HEK293 (cell line): Measurements from ENCODE around the gene SEC16A.
A peak's percentile ranks its signal among the peaks of the same experiment; 100 is the strongest.

Source experiments
- CTCF ChIA-PET: fragments of 350-600 bp; formaldehyde crosslinking; extraction: SDS; loops from one replicate; lab custom pipeline; 2021; ENCODE audit warnings: antibody characterized with exemption; lab: Yijun Ruan, JAX
- POLR2A ChIA-PET: fragments of 300-600 bp; formaldehyde crosslinking; extraction: SDS; loops from one replicate; lab custom pipeline; 2020; ENCODE audit warnings: antibody characterized with exemption, inconsistent platforms; lab: Yijun Ruan, JAX
- H3K27ac ChIP-seq: fragments of 200-500 bp; sonication (Bioruptor generic); 2 replicates; pipeline ENCODE4 v1.5.1; 2014; ENCODE audit warnings: low read depth, low read length, control low read depth, inconsistent platforms; ENCODE audit errors: extremely low read depth
- H3K36me3 ChIP-seq, 2 experiments: fragments of 200-500 bp in 1 of 2; sonication (Bioruptor generic) in 1 of 2; 1 replicate in 1 of 2; 2 replicates in 1 of 2; pipeline ENCODE4 v1.5.1; 2014 to 2017; ENCODE audit warnings: inconsistent platforms in 2 of 2, low read length in 2 of 2; ENCODE audit not compliant: control insufficient read depth in 2 of 2, insufficient read depth in 1 of 2
- H3K4me1 ChIP-seq: fragments of 200-500 bp; sonication (Bioruptor generic); 2 replicates; pipeline ENCODE4 v1.5.1; 2014; ENCODE audit warnings: mild to moderate bottlenecking, low read length, inconsistent platforms; ENCODE audit not compliant: control insufficient read depth, insufficient read depth
- H3K4me3 ChIP-seq: 2 replicates; pipeline ENCODE4 v1.5.1; 2011; ENCODE audit warnings: low read depth, mild to moderate bottlenecking, control low read depth, low read length, moderate library complexity
- H3K9me3 ChIP-seq: fragments of 200-500 bp; sonication (Bioruptor generic); 2 replicates; pipeline ENCODE4 v1.5.1; 2014; ENCODE audit warnings: low read depth, low read length, inconsistent platforms; ENCODE audit not compliant: control insufficient read depth, insufficient read depth
- FEZF1 ChIP-seq: fragments of 450-650 bp; formaldehyde crosslinking; IDR thresholded peaks from 2 replicates; pipeline ENCODE4 v1.5.1; 2016; ENCODE audit warnings: missing biosample characterization, missing genetic modification characterization
- GLIS2 ChIP-seq: fragments of 450-650 bp; formaldehyde crosslinking; IDR thresholded peaks from 2 replicates; pipeline ENCODE4 v1.5.1; 2016; ENCODE audit warnings: missing biosample characterization, missing genetic modification characterization
- MYNN ChIP-seq: fragments of 450-650 bp; formaldehyde crosslinking; IDR thresholded peaks from 2 replicates; pipeline ENCODE4 v1.5.1; 2016; ENCODE audit warnings: missing biosample characterization, missing genetic modification characterization, borderline replicate concordance
- MZF1 ChIP-seq: fragments of 450-650 bp; formaldehyde crosslinking; IDR thresholded peaks from 2 replicates; pipeline ENCODE4 v1.5.1; 2017; ENCODE audit warnings: missing biosample characterization, missing genetic modification characterization, borderline replicate concordance
- PATZ1 ChIP-seq: fragments of 450-650 bp; formaldehyde crosslinking; IDR thresholded peaks from 2 replicates; pipeline ENCODE4 v1.5.1; 2016; ENCODE audit warnings: missing biosample characterization, missing genetic modification characterization
- SALL2 ChIP-seq: fragments of 450-650 bp; formaldehyde crosslinking; IDR thresholded peaks from 2 replicates; pipeline ENCODE4 v1.5.0; 2017; ENCODE audit warnings: missing biosample characterization, mild to moderate bottlenecking, missing genetic modification characterization, borderline replicate concordance
- ZBTB49 ChIP-seq: fragments of 450-650 bp; formaldehyde crosslinking; IDR thresholded peaks from 2 replicates; pipeline ENCODE4 v1.5.1; 2016; ENCODE audit warnings: missing biosample characterization, missing genetic modification characterization, low read depth
- ZFP3 ChIP-seq: fragments of 450-650 bp; formaldehyde crosslinking; IDR thresholded peaks from 2 replicates; pipeline ENCODE4 v1.5.1; 2016; ENCODE audit warnings: low read depth, missing biosample characterization, missing genetic modification characterization
- ZNF148 ChIP-seq: fragments of 450-650 bp; formaldehyde crosslinking; IDR thresholded peaks from 2 replicates; pipeline ENCODE4 v1.5.0; 2017; ENCODE audit warnings: missing biosample characterization, missing genetic modification characterization, borderline replicate concordance
- ZNF280D ChIP-seq: fragments of 450-650 bp; formaldehyde crosslinking; IDR thresholded peaks from 2 replicates; pipeline ENCODE4 v1.5.1; 2016; ENCODE audit warnings: missing biosample characterization, missing genetic modification characterization
- ZNF292 ChIP-seq: fragments of 450-650 bp; formaldehyde crosslinking; IDR thresholded peaks from 2 replicates; pipeline ENCODE4 v1.5.1; 2016; ENCODE audit warnings: low read depth, missing biosample characterization, missing genetic modification characterization, borderline replicate concordance
- ZNF350 ChIP-seq: fragments of 450-650 bp; formaldehyde crosslinking; IDR thresholded peaks from 2 replicates; pipeline ENCODE4 v1.5.0; 2017; ENCODE audit warnings: missing biosample characterization, mild to moderate bottlenecking, missing genetic modification characterization
- ZNF366 ChIP-seq: fragments of 450-650 bp; formaldehyde crosslinking; conservative IDR thresholded peaks from 2 replicates; pipeline ENCODE4 v1.5.1; 2016; ENCODE audit warnings: missing biosample characterization, missing genetic modification characterization
- ZNF48 ChIP-seq: fragments of 450-650 bp; formaldehyde crosslinking; IDR thresholded peaks from 2 replicates; pipeline ENCODE4 v1.5.1; 2016; ENCODE audit warnings: missing biosample characterization, missing genetic modification characterization
- ZNF501 ChIP-seq: fragments of 450-650 bp; formaldehyde crosslinking; IDR thresholded peaks from 2 replicates; pipeline ENCODE4 v1.5.1; 2016; ENCODE audit warnings: missing biosample characterization, missing genetic modification characterization
- ZNF629 ChIP-seq: fragments of 450-650 bp; formaldehyde crosslinking; IDR thresholded peaks from 2 replicates; pipeline ENCODE4 v1.5.1; 2017; ENCODE audit warnings: missing biosample characterization, missing genetic modification characterization
- ZNF664 ChIP-seq: fragments of 450-650 bp; formaldehyde crosslinking; IDR thresholded peaks from 2 replicates; pipeline ENCODE4 v1.5.1; 2016; ENCODE audit warnings: missing biosample characterization, missing genetic modification characterization
- ZNF677 ChIP-seq: fragments of 450-650 bp; IDR thresholded peaks from 2 replicates; pipeline ENCODE4 v1.5.0; 2018; ENCODE audit warnings: missing biosample characterization, mild to moderate bottlenecking, missing genetic modification characterization, moderate library complexity
- ZNF791 ChIP-seq: fragments of 450-650 bp; formaldehyde crosslinking; IDR thresholded peaks from 2 replicates; pipeline ENCODE4 v1.5.1; 2016; ENCODE audit warnings: missing biosample characterization, missing genetic modification characterization
- ZNF792 ChIP-seq: fragments of 450-650 bp; formaldehyde crosslinking; IDR thresholded peaks from 2 replicates; pipeline ENCODE4 v1.5.1; 2016; ENCODE audit warnings: missing biosample characterization, missing genetic modification characterization

Gene SEC16A

GRCh38 chr9:136463578-136463977 lies 19.3 kb downstream of the SEC16A start (continued):
- no peak for TF ChIP-seq MYNN

- Histone ChIP-seq H3K4me1 (no peaks in the 10 kb centered on the region), H3K36me3 (peaks cover 39 to 94% of the 10 kb centered on the region in 2 experiments), H3K9me3 (no peaks in the 10 kb centered on the region), H3K4me3 (no peak overlapping the region), H3K27ac (no peak overlapping the region)
- CTCF ChIA-PET = interaction anchor here (0.5 kb wide), 1 partner anchor 32 kb away, joined by 3 read pairs; no protein-coding TSS in a partner anchor
- POLR2A ChIA-PET = no interaction called here
- TF ChIP-seq ZNF629 (no peak), PATZ1 (tag by site-specific recombination) (no peak), MYNN (no peak), ZBTB49 (tag by site-specific recombination) (no peak), ZNF366 (tag by site-specific recombination) (no peak), GLIS2 (no peak), MZF1 (no peak)
Observed at GRCh38 chr9:136462664-136463063, 20.2 kb downstream of the SEC16A start.

- no peaks in the 10 kb centered on the region for H3K4me1 ChIP-seq
- no peak overlapping the region for H3K27ac ChIP-seq
- no peaks in the 10 kb centered on the region for H3K9me3 ChIP-seq
- H3K4me3 ChIP-seq = no peak overlapping the region
- H3K36me3 ChIP-seq = peaks cover 34 to 95% of the 10 kb centered on the region in 2 experiments
- POLR2A ChIA-PET = interaction anchor here (0.5 to 0.7 kb wide), 2 partner anchors 11 to 258 kb away, joined by 3 read pairs; no protein-coding TSS in a partner anchor
- CTCF ChIA-PET = interaction anchor here (0.6 to 1.7 kb wide), 5 partner anchors 20 to 171 kb away, joined by 3 to 5 read pairs (median 3); no protein-coding TSS in a partner anchor
- TF ChIP-seq ZNF664 (tag by site-specific recombination) (peak; percentile 94), ZNF280D (tag by site-specific recombination) (no peak)
Observed at GRCh38 chr9:136460772-136461325, 22.0 kb downstream of the SEC16A start.

- Histone ChIP-seq H3K27ac (no peak overlapping the region), H3K9me3 (no peaks in the 10 kb centered on the region), H3K4me1 (no peaks in the 10 kb centered on the region), H3K36me3 (peaks cover 26 to 95% of the 10 kb centered on the region in 2 experiments), H3K4me3 (no peak overlapping the region)
- ChIA-PET POLR2A (no interaction called here), CTCF (interaction anchor here (1.5 to 2.3 kb wide), 2 partner anchors 18 to 58 kb away, joined by 3 to 9 read pairs; no protein-coding TSS in a partner anchor)
- TF ChIP-seq ZNF792 (no peak), SALL2 (tag by site-specific recombination) (no peak), ZNF48 (tag by site-specific recombination) (no peak), ZNF791 (tag by site-specific recombination) (no peak), ZNF292 (no peak), ZNF148 (tag by site-specific recombination) (no peak), ZNF350 (no peak), FEZF1 (tag by site-specific recombination) (no peak), ZFP3 (tag by site-specific recombination) (no peak), ZNF677 (tag by site-specific recombination) (no peak), ZNF501 (tag by site-specific recombination) (no peak)
Observed at GRCh38 chr9:136459425-136459824, 23.4 kb downstream of the SEC16A start.
